GM21786 (cell line): ENCODE data around the gene ASB8.

Experiments used
- ATAC-seq: cut with Tn5 transposase; IDR thresholded peaks from one replicate; pipeline ENCODE4 v1.9.1; 2021; ENCODE audit not compliant: unreplicated experiment

Gene ASB8

GRCh38 chr12:48157018-48157888 is at the start of gene ASB8:
Gene ASB8, minus strand, starts transcription at chr12:48157515. Its CDS starts 4,019 bp downstream, at chr12:48153496.
- peak; percentile 79 for ATAC-seq

- no peak for ATAC-seq
These were observed 45.9 kb upstream of the ASB8 start, which contains the start of gene OR10AD1 for GRCh38 chr12:48203192-48203591. Gene OR10AD1, minus strand, starts transcription at chr12:48203292. Its CDS starts 0 bp downstream, at chr12:48203292.

- ATAC-seq, result no peak
These were observed 45.5 kb upstream of the ASB8 start for GRCh38 chr12:48202766-48203165.

GRCh38 chr12:48201516-48201915 is 44.2 kb upstream of the ASB8 start:
- no peak for ATAC-seq

GRCh38 chr12:48201091-48201490 is 43.8 kb upstream of the ASB8 start:
- ATAC-seq, result no peak

- no peak for ATAC-seq
These were observed 42.5 kb upstream of the ASB8 start for GRCh38 chr12:48199774-48200221.

GRCh38 chr12:48198985-48199384 is 41.7 kb upstream of the ASB8 start:
- ATAC-seq, result no peak

- ATAC-seq, result no peak
These were observed 41.3 kb upstream of the ASB8 start for GRCh38 chr12:48198672-48198971.

GRCh38 chr12:48197971-48198671 is 40.8 kb upstream of the ASB8 start:
- ATAC-seq, result peak; percentile 100

GRCh38 chr12:48197549-48197970 is 40.2 kb upstream of the ASB8 start:
- ATAC-seq, result peak; percentile 26

- ATAC-seq, result no peak
These were observed 37.5 kb upstream of the ASB8 start for GRCh38 chr12:48194799-48195201.

- no peak for ATAC-seq
These were observed 36.3 kb upstream of the ASB8 start for GRCh38 chr12:48193623-48194022.

GRCh38 chr12:48192861-48193260 is 35.5 kb upstream of the ASB8 start:
- no peak for ATAC-seq

GRCh38 chr12:48191096-48191495 is 33.8 kb upstream of the ASB8 start:
- no peak for ATAC-seq

GRCh38 chr12:48189331-48190125 is 32.2 kb upstream of the ASB8 start:
- ATAC-seq, result peak; percentile 62

GRCh38 chr12:48187916-48188695 is 30.8 kb upstream of the ASB8 start:
- ATAC-seq, result no peak

GRCh38 chr12:48185181-48185919 is 28.0 kb upstream of the ASB8 start:
- no peak for ATAC-seq

- ATAC-seq, result no peak
These were observed 27.2 kb upstream of the ASB8 start for GRCh38 chr12:48184549-48184922.

GRCh38 chr12:48183876-48184548 is 26.7 kb upstream of the ASB8 start:
- ATAC-seq, result no peak
